Parathyroid adenoma (tissue), 2 donors: ENCODE measurements around the gene BLOC1S4.
A peak's percentile ranks its signal among the peaks of the same experiment; 100 is the strongest.

ENCODE experiments used
- H2AFZ ChIP-seq: fragments of 300-600 bp; sonication (generic); one replicate; pipeline ENCODE4 v1.7.0; 2017; ENCODE audit warnings: antibody characterized with exemption, mild to moderate bottlenecking
- H3K27ac ChIP-seq: fragments of 300-600 bp; sonication (generic); one replicate; pipeline ENCODE4 v1.7.0; 2017
- H3K27me3 ChIP-seq: fragments of 300-600 bp; sonication (generic); one replicate; pipeline ENCODE4 v1.7.0; 2017; ENCODE audit warnings: low read length; ENCODE audit not compliant: control insufficient read depth, insufficient read depth
- H3K36me3 ChIP-seq: fragments of 300-600 bp; sonication (generic); one replicate; pipeline ENCODE4 v1.7.0; 2017; ENCODE audit warnings: low read length; ENCODE audit not compliant: control insufficient read depth, insufficient read depth
- H3K4me1 ChIP-seq: fragments of 300-600 bp; sonication (generic); one replicate; pipeline ENCODE4 v1.7.0; 2017; ENCODE audit warnings: control low read depth
- H3K4me2 ChIP-seq: fragments of 300-600 bp; sonication (generic); one replicate; pipeline ENCODE4 v1.7.0; 2017; ENCODE audit warnings: low read length
- H3K4me3 ChIP-seq: fragments of 300-600 bp; sonication (generic); one replicate; pipeline ENCODE4 v1.7.0; 2017; ENCODE audit warnings: low read depth, low read length
- H3K79me2 ChIP-seq: fragments of 300-600 bp; sonication (generic); one replicate; pipeline ENCODE4 v1.7.0; 2017; ENCODE audit warnings: control low read depth
- H3K9ac ChIP-seq: fragments of 300-600 bp; sonication (generic); one replicate; pipeline ENCODE4 v1.7.0; 2017; ENCODE audit warnings: mild to moderate bottlenecking
- H3K9me3 ChIP-seq: fragments of 300-600 bp; sonication (generic); one replicate; pipeline ENCODE4 v1.7.0; 2017; ENCODE audit warnings: low read length; ENCODE audit not compliant: control insufficient read depth
- CTCF ChIP-seq: fragments of 300-600 bp; sonication (generic); IDR thresholded peaks from one replicate; pipeline ENCODE4 v1.7.0; 2017; ENCODE audit warnings: antibody characterized with exemption, mild to moderate bottlenecking
- donor health status: primary hyperparathyroidism.

Gene BLOC1S4

DNA sequence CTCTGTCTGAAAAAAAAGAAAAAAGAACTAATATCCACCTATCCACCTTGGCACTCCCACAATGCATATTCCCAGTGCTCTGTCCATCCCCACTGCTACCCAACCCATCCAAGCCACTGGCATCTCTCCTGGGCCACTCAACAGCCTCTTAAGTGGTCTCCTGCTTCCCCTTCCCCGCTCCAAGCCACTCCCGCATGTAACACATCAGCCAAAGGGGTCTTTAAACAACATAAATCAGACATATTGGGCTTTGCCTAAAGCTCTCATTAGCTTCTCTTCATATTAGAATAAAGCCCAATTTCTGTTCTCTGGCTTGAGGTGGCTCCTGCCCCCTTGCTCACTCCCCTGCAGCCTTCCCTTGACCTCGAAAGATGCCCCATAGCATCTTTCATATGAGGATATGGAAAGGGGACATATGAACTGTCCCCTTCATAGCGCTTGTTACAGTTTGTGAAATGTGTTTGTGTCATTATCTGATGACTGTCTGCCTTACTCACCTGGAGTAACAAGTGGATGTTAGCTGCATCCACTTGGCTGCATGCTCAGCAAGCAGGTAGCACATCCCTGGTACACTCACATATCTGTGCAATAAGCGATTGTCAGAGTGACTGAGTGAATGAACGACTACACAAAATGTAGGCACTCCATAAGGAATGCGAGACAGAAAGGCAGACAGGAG lies 3.1 kb downstream of the BLOC1S4 start:
- no peaks in the 10 kb centered on the region for H3K4me1 ChIP-seq
- H3K4me3 ChIP-seq: no peak overlapping the region
- H2AFZ ChIP-seq: no peak overlapping the region
- no peak overlapping the region for H3K9ac ChIP-seq
- H3K36me3 ChIP-seq: no peaks in the 10 kb centered on the region
- TF ChIP-seq CTCF: no peak
- no peak overlapping the region for H3K27ac ChIP-seq
- H3K79me2 ChIP-seq: no peaks in the 10 kb centered on the region
- no peaks in the 10 kb centered on the region for H3K27me3 ChIP-seq
- H3K4me2 ChIP-seq: no peak overlapping the region
- H3K9me3 ChIP-seq: no peaks in the 10 kb centered on the region

- Histone ChIP-seq H3K4me3 (no peak overlapping the region), H3K27ac (no peak overlapping the region), H3K36me3 (no peaks in the 10 kb centered on the region), H3K27me3 (no peaks in the 10 kb centered on the region), H3K4me1 (no peaks in the 10 kb centered on the region), H3K4me2 (no peak overlapping the region), H3K9ac (no peak overlapping the region), H2AFZ (no peak overlapping the region), H3K9me3 (no peaks in the 10 kb centered on the region), H3K79me2 (no peaks in the 10 kb centered on the region)
- no peak for TF ChIP-seq CTCF
Measured at GRCh38 chr4:6719611-6720179, 3.7 kb downstream of the BLOC1S4 start.

- Histone ChIP-seq H3K27ac (no peak overlapping the region), H3K9ac (no peak overlapping the region), H3K4me2 (no peak overlapping the region), H3K79me2 (no peaks in the 10 kb centered on the region), H3K9me3 (no peaks in the 10 kb centered on the region), H3K4me1 (no peaks in the 10 kb centered on the region), H3K4me3 (no peak overlapping the region), H2AFZ (peak overlapping the region; percentile 50), H3K36me3 (no peaks in the 10 kb centered on the region), H3K27me3 (no peaks in the 10 kb centered on the region)
- peak; percentile 81 for TF ChIP-seq CTCF
Measured at GRCh38 chr4:6720202-6720699, 4.3 kb downstream of the BLOC1S4 start.

- TF ChIP-seq CTCF: no peak
- Histone ChIP-seq H3K4me3 (no peak overlapping the region), H3K9ac (no peak overlapping the region)
Measured at GRCh38 chr4:6721121-6721520, 5.1 kb downstream of the BLOC1S4 start.

DNA sequence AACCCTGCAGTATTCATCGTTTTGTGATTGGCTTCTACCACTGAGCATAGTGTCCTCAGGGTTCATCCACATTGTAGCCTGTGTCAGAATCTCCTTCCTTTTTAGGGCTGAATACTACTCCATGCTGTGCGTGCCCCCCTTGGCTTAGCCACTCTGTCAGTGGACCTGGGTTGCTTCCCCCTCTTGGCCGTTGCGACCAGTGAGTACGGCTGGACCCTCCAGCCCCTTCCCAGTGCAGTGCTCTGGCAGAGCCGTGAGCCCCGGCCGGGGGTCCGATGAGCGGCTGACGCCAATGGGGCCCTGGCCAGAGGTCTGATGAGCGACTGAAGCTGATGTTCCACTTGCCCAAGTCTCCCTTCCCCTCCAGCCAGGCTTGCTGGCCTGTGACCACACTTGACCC lies 6.9 kb downstream of the BLOC1S4 start:
- H3K4me1 ChIP-seq: no peaks in the 10 kb centered on the region
- no peaks in the 10 kb centered on the region for H3K36me3 ChIP-seq
- no peaks in the 10 kb centered on the region for H3K9me3 ChIP-seq
- no peak overlapping the region for H3K4me3 ChIP-seq
- H3K79me2 ChIP-seq: no peaks in the 10 kb centered on the region
- no peak overlapping the region for H2AFZ ChIP-seq
- H3K4me2 ChIP-seq: no peak overlapping the region
- no peak overlapping the region for H3K27ac ChIP-seq
- no peak for TF ChIP-seq CTCF
- no peaks in the 10 kb centered on the region for H3K27me3 ChIP-seq
- H3K9ac ChIP-seq: no peak overlapping the region

More at GRCh38 chr4:6721121-6721520, 5.1 kb downstream of the BLOC1S4 start:
- no peak overlapping the region for H3K4me2 ChIP-seq
- no peaks in the 10 kb centered on the region for H3K79me2 ChIP-seq
- H3K27ac ChIP-seq: no peak overlapping the region
- no peak overlapping the region for H2AFZ ChIP-seq
- H3K9me3 ChIP-seq: no peaks in the 10 kb centered on the region
- H3K4me1 ChIP-seq: no peaks in the 10 kb centered on the region
- no peaks in the 10 kb centered on the region for H3K36me3 ChIP-seq
- no peaks in the 10 kb centered on the region for H3K27me3 ChIP-seq
